HG03135 (cell line): ENCODE results near the gene VPS29.

ENCODE experiments used
- ATAC-seq: cut with Tn5 transposase; IDR thresholded peaks from one replicate; pipeline ENCODE4 v1.9.1; 2021; ENCODE audit warnings: mild to moderate bottlenecking, moderate library complexity; ENCODE audit not compliant: unreplicated experiment

VPS29 gene

DNA sequence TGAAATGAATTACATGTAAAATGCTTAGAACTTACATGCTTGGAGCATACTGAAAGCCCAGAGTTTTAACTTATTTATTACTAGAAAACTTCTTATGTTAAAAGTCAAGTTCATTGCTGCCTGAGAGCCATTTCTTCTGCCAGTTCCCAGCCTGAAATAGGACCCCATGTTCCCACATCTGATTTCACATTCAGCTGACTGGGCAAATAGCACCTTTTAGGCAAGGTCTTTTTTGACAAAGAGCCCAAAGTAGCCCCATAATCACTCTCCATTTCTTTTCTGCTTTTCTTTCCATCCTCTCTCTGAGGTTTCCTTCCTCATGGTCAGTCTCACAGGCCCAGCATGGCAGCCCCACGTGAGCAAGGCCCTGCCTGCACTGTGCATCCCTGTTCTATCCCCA lies 50.6 kb downstream of the VPS29 start:
- no peak for ATAC-seq

DNA sequence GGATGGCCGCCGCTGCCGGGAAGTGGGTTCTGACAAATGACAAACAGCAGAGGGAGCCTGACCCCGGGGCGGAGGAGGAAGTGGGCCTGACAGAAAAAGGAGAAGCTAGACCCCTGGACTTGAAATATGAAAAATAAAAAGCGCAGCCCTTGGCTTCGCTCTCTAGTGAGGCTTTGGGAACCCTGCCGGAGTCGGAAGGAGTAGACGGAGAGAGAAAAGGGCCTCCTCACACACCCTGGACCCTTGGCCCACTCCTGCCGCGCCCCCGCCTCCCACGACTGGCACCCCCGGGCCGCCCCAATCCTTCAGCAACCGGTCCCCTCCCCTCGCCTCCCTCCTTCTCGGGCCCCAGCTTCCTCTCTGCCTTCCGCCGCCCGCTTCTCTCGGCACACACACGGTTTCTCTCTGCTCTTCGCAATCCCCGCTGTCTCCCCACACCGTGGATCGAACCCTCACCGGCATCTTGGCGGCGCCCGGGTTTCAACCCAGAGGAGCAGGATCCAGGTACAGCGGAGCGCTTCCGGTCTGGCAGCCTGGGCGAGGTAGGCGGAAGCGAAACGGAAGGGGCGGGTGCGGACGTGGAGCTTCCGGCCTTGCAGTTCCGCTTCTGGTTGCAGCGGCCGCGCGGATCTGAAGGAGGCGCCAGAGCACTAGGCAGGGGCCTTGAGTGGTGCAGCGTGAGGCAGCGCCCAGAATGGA lies 52.0 kb downstream of the VPS29 start, which contains the start of gene ARPC3:
ARPC3 (minus strand) TSS at position 539 of the 699 bp plus-strand sequence; CDS start at position 462, 77 bp downstream.
- peak; percentile 86 for ATAC-seq

DNA sequence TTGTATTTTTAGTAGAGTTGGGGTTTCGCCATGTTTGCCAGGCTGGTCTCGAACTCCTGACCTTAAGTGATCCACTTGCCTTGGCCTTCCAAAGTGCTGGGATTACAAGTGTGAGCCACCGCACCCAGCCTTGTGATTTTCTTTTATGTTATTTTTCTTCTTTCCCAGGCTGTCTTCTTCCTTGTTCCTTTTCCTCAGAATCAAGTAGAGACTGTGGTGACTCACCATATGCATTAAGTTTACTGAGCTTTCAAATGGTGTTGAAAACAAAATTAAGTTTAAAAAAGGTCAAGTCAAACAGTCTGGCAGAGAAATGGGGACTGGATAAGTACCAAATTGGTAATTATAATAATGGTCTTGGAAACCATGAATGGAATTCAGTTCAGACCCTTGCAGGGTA lies 57.5 kb downstream of the VPS29 start:
- no peak for ATAC-seq
